Omental fat pad (tissue), 4 donors: ENCODE data around the gene MYO15A. TPM values are rescaled to one million over a fixed set of nuclear protein-coding genes. Genes with fewer than 3 reads are reported as not detected.

Experiments used
- ATAC-seq: fragments of 150-250 bp; one replicate; pipeline ENCODE4 v1.9.1; 2016; ENCODE audit warnings: mild to moderate bottlenecking, moderate library complexity; ENCODE audit not compliant: low FRiP score
- DNase-seq: peaks from one replicate; pipeline ENCODE4 v3.0.0-alpha.2; 2019; ENCODE audit warnings: low spot score
- total RNA-seq, 4 donors: library from RNA; depleted of rRNA; stranded (reverse); fragments of >200 nt; gene quantifications; one replicate each; pipeline ENCODE4 v1.1.0, GENCODE V29; 2016
- TF ChIP-seq, protein P1 (sequence below), 3 donors: fragments of 450-650 bp; IDR thresholded peaks; one replicate each; pipeline ENCODE4 v1.5.1; 2016 to 2017; ENCODE audit warnings: antibody characterized with exemption in 3 of 3, mild to moderate bottlenecking in 3 of 3, moderate library complexity in 2 of 3

The MYO15A gene
- total RNA-seq, 4 donors from 2014 or later: 0.31 to 3.9 (median 2.0) TPM

DNA sequence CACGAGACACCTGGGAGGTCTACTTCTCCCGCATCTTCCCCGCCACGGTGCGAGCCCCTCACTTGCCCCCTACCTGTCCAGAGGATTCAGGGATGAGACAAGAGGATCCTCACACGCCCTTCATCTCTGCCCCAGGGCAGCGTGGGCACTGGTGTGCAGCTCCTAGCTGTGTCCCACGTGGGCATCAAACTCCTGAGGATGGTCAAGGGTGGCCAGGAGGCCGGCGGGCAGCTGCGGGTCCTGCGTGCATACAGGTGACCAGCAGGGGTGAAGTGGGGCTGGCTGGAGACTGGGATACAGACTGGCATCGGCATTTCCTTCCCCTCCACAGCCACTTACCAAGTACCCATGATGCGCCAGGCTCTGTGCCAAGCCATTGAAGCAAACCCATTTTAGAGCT, 46.6 kb downstream of the MYO15A start:
- DNase-seq (no peak), ATAC-seq (no peak)
- TF ChIP-seq, protein P1, sequence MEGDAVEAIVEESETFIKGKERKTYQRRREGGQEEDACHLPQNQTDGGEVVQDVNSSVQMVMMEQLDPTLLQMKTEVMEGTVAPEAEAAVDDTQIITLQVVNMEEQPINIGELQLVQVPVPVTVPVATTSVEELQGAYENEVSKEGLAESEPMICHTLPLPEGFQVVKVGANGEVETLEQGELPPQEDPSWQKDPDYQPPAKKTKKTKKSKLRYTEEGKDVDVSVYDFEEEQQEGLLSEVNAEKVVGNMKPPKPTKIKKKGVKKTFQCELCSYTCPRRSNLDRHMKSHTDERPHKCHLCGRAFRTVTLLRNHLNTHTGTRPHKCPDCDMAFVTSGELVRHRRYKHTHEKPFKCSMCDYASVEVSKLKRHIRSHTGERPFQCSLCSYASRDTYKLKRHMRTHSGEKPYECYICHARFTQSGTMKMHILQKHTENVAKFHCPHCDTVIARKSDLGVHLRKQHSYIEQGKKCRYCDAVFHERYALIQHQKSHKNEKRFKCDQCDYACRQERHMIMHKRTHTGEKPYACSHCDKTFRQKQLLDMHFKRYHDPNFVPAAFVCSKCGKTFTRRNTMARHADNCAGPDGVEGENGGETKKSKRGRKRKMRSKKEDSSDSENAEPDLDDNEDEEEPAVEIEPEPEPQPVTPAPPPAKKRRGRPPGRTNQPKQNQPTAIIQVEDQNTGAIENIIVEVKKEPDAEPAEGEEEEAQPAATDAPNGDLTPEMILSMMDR (IDR thresholded peaks at IDR 0.05): no peak

DNA sequence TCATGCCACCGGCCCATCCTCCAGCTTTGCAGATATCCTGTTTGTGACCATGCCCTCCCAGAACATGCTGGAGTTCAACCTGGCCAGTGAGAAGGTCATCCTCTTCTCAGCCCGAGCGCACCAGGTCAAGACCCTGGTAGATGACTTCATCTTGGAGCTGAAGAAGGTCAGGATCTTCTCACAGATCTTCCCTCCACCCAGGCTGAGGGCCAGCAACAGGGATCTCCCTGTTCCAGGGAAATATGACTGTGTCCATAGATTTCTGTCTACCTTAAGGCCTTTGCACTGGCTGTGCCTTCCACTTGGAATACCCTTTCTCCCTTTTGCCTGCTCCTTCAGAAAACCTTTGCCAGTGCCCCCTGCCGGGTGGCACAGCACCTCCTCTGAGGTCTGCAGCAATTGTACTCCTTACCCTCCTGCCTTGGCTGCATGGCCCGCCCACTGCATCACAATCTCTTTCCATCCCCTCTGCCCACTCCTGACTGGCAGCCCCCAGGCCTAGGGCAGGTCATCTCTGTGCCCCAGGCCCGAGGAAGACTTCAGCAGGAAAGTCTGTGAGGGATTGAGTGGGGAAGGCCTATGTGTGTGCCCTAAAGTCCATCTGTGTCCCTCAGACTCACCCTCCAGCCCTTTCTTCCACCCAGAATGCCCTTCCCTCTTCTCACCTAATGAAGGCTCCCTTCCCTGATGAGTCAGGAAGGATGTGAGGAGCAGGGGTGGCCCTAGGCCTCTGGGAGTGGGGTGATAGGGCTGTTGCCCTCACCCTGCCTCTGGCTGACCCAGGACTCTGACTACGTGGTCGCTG, 47.8 kb downstream of the MYO15A start:
- TF ChIP-seq, protein P1 (IDR thresholded peaks at IDR 0.05): no peak
- no peak for ATAC-seq
- DNase-seq: no peak

DNA sequence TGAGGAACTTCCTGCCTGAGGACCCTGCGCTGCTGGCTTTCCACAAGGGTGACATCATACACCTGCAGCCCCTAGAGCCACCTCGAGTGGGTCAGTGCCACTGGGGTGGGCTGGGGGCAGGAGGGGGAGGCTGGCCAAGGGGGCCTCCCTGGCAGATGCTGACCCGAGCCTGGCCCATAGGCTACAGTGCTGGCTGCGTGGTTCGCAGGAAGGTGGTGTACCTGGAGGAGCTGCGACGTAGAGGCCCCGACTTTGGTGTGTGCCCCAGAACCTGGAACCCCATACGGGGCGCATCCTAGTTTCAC, 48.4 kb downstream of the MYO15A start:
- TF ChIP-seq, protein P1 (IDR thresholded peaks at IDR 0.05): no peak
- DNase-seq (no peak), ATAC-seq (no peak)

DNA sequence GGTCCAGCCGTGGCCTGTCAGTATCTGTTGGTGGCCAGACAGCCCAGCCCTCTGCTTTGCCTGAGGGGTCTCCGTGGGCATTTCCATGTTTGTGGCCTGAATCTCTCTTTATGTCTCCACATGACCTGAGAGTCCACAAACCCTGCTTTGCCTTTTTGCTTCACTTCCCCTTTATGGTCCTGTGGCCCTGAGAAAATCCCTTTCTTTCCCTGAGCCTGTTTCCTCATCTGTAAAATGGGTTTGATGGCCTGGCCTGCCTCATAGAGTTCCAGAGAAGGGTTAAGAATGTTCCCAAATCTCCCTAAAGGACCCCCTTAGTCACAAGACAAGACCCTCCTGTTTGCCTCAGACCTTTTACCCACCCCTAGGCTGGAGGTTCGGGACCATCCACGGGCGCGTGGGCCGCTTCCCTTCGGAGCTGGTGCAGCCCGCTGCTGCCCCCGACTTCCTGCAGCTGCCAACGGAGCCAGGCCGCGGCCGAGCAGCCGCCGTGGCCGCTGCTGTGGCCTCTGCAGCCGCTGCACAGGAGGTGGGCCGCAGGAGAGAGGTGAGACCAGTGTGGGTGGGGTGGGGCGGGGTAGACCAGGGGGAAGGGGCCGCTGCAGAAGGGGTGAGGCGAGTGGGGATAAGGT, 48.9 kb downstream of the MYO15A start:
- TF ChIP-seq, protein P1 (IDR thresholded peaks at IDR 0.05): no peak
- DNase-seq (no peak), ATAC-seq (no peak)

DNA sequence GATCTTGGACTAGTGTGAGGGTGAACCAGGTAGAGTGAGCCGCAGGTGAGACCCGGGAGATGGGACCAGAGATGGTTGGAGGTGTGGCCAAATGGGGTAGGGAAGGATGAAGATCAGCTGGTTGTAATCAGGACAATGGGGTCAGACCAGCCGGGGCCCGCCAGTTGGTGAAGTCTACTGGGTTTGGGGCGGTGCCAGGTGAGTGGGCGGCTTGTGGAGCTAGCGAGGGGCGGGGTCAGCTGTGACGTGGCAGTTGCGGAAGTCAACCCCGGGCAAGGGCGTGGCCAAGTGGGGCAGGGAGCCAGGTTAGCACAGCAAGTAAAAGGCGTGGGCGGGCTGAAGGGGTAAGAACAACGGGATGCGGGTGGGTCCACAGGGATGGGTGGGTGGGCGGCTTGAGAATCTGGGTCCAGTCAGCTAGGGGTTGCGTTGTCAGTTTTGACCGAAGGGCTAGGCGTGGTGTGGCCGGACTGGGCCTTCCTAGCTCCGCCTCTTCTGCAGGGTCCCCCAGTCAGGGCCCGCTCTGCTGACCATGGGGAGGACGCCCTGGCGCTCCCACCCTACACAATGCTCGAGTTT, 49.6 kb downstream of the MYO15A start:
- ATAC-seq (peak; percentile 66), DNase-seq (peak; percentile 98)
- TF ChIP-seq, protein P1 (IDR thresholded peaks at IDR 0.05): no peak

DNA sequence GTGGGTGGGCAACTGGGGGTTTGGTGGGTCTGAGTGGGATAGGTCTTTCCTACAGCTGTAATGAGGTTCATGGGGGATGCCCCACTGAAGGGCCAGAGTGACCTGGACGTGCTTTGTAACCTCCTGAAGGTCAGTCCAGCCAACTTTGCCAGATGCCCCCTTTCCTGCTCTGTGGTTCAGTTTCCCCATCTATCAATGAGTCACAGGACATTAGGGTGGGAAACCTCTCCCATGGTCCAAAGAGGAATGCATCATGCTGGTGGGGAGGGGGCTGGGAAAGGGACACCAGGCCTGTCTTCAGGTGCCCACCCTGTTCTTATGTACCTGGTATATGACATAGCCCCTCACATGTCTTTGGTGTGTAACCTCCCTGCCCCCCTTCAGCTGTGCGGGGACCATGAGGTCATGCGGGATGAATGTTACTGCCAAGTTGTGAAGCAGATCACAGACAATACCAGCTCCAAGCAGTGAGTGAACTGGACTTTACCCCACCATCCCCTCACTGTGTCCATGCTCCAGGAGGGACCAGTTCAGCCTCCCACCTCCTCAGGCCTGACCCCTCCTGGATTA, 51.1 kb downstream of the MYO15A start:
- DNase-seq: no peak
- no peak for ATAC-seq

More for the DNA sequence above, 51.1 kb downstream of the MYO15A start:
- TF ChIP-seq, protein P1 (IDR thresholded peaks at IDR 0.05): no peak
